Measurements from ENCODE around the gene ZBTB18.

The ZBTB18 gene

DNA sequence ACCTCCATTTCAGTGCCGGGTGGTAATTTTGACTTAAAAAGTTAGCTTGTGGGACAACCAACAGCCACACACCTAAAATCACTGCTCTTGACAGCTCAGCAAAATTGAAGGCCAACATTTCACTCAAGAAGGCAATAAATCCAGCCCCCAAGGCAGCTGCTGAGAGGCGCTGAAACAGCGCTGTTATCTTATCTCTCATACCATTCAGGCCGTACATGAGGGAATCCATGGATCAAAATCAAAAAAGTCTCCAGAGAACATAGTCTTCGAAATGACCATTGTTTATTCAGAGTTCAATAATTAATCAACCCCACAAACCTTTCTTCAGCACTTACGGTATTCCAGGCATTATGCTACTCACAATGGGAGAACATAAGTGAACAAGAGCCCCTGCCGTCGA lies 38.5 kb downstream of the ZBTB18 start:
- DNase-seq (ENCODE audit: low read depth) = no peak

DNA sequence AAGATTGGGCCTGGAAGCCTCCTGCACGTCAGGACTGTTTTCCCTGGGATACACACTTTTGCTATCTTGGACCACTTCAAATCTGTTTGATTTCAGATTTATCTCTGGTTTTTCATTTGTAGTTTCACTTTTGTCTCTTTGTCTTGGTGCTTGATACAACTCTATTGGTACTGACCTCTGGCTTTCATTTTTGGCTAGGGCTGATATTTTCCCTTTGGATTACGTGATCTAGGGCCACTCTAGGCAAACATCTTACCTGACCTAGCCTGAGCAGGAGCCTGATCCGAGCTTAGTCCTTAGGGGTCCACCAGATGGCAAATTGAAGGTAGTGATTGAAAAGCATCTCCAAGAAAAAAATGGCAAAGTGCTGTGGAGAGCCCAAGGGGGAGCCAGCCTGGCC lies 39.6 kb downstream of the ZBTB18 start:
- DNase-seq (ENCODE audit: low read depth) = no peak

DNA sequence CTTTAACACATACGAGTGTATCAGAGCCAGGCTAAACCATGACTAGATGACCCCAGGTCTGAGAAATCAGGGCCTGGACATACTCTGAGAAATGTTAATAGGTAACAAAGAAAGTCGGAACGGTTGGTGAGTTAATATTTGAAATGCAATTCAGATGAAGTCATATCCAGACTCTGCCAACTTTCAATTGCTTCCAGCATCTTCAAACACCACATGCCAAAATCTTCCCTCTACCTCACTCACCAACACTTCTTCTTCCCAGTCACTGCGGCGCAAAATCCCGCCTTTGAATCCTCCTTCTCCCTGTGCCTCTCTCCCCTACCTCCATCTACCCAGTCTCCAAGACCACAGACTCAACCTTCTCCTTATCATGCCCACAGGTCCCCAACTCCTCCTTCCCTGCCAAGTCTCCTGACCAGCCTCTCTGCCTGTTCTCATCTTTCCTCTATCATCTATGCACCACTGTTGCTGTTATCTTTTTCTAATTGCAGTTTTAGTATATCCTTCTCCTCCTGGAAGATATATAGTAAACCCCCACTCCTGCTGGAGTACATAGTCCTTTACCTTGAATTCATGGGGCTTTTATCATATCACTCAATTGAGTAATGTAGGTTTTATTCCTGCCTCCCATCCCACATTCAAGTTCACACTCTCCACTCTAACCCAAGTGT lies 41.3 kb downstream of the ZBTB18 start:
- DNase-seq (ENCODE audit: low read depth) = peak; percentile 78

DNA sequence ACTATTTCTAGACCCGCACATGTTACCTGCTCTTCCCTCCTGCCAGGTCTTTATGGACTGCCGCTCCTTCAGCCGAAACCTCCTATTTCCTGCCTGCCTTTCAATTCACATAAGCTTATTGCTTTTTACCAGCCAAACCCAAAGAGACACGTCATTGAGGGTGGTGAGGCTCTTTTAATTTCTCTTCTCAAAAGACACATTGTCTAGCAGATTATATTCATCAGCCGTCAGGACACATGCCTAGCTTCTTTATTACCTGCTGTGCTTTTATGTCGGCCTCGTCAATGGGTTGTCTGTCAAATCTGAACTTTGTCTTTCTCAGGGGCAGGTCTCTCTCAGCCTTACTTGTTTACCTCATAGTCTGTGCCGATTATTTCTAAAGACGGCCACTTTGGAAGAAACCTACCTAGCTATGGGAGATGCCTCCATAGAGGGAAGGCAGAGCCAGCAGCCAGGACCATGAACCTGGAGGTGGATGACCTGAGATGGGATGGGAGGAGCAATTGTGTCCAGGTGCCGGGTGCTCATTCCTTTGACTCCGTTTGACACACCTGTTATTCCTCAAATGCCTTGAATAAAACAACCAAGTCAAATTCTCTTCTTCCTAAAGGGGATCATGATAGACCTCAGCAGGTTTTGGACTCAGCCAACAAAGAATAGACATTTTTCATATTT lies 42.0 kb downstream of the ZBTB18 start:
- DNase-seq (ENCODE audit: low read depth) = no peak

DNA sequence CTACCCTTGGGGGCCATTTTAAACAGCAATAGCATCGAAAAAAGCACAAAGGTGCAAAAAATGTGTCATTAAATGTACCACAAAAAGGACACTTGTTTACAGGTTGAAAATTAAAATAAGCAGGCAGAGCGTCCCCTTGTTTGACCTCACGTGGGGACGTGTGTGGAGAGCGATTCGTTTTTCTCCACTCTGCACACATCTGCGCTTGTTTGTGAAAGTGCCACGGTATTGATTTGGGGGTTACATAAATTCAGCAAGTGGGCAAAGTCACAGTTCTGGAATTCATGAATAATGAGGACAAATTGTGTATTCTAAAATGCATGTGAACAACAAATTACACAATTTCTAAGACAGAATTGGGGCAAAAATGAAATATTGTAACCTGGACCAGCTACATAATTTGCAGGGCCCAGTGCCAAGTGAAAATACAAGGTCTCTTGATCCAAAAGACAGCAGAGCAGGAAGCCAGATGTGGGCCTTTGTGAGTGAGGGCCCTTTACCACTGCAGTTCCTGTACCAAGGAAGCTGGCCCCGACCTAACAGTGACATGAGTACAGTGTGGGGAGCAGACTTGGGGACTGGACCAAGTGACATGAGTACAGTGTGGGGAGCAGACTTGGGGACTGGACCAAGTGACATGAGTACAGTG lies 43.9 kb downstream of the ZBTB18 start:
- DNase-seq (ENCODE audit: low read depth) = no peak

DNA sequence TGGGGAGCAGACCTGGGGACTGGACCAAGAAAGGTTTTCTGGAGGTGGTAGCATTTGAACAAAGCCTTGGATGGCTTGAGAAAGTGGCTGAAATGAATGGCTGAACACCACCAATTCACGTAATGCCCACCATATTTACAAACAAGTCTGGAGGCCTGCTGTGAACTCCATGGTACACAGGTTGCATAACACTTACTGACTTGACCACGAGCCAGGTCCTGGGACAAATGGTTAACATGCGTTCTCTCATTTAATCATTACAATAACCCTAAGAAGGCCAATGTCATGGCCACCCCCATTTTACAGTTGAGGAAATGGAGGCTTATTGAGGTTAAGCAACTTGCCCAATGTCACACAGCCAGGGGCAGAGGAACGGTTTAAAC lies 44.4 kb downstream of the ZBTB18 start:
- DNase-seq (ENCODE audit: low read depth) = no peak

DNA sequence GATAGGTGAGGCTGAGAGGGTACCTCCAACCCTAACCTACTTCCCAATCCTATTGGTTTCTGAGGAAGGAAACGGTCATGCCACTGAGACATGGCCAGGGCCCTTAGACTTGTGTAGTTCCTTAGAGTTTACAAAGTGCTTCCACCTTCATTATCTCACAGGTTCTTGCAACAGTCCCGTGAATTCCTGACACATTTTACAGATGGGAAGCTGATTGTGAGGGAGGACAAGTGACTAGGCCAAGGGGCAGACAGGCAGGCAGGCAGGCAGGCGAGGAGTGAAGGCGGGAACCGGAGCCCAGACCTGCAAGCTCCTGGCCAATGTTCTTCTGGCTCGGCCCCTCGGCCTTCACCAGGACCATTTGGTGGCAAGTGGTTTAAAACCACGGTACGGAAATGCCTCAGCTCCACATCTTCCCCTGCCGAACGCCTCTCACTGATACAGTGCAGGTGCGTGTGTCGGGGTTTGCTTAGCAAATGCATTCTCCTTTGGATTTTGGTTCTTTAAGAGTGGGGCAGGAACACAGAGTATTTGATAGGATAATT lies 45.1 kb downstream of the ZBTB18 start:
- DNase-seq (ENCODE audit: low read depth) = no peak

DNA sequence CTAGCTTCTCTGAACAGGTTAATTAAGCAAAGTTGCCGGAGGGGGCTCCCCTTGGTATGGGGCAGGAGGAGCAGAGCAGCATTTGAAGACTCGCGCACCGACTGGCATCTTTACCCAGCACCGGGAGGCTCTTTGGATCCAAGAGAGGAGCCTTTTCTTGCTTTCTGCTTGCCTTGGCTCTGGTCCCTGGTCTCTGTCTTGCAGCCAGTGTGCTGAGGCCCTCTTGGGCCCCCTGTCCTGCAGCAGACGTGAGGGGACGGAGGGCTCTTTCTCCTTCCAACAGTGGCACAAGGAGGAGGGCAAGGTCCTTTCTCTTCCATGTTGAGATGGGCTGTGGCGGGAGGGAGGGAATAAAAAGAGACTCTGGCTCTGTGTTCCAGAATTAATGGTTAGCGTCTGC lies 45.6 kb downstream of the ZBTB18 start:
- no peak for DNase-seq (ENCODE audit: low read depth)

DNA sequence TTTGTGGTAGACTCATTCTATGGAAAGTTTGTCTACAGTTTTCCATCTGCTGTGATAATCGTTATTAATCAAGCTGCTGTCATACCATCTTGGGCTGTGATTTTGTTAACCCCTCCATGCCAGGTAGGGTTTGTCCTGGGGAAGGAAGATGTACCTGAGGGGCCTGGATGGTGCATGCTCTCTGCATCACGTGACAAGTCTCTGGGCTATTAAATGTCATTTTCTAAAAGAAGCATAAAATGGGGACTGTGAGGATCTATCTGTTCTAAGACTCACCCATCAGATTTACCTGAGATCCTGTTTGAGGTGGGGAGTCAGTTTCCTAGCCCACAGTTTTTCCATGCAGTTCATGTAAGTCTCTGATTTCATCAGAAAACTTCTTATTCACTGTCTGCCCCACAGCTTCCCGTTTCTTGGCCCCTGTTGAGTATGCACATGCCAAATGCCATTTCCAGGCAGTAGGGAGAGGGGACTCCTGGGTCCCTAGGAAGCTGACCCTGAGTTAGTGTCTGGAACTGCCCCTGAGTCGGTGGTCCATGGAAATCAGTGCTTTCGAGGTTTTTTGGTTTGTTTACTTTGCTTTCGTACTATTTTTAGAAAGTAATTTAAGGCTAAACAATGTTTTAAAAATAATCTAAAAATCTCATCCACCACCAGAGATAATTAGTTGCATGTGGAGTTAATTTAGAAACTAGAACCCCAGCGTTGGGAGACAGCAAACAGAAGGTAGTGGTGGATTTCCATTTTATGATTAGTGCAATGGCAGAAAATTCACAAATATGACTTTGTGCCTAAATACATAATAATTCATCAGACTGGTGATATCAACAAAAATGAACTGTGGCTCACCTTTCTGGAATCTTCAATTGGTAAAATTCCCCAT lies 46.7 kb downstream of the ZBTB18 start:
- peak; percentile 68 for DNase-seq (ENCODE audit: low read depth)

DNA sequence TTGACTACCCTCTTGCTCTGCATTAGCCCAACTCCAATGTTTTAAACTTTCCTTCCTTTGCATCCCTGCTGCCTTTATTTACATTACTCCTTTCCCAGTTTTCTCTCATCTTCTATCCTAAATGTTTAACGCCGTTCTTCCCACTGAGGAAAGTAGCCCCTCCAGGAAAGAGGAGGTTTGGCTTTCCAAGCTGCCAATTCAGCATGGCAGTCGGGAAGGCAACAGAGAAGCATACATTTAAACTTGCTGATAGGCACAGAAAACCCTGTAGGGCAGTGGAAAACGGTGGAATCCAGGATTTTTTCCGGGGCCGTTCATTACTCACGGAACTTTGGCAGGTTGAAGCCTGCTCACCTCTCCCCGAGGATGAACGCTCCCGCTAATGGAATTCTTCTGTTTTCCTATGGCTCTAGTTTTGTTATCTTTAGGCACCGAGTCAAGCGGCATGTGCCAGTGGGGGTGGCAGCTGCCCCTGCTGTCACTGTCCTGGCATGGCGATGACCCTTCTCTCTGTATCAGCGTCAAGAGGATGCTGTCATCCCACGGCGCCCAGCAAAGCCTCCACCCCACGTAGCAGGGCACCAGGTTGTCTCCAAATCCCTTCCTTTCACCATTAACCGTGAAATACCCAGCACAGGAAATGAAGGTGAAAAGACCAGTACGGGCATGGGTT lies 48.3 kb downstream of the ZBTB18 start:
- no peak for DNase-seq (ENCODE audit: low read depth)

DNA sequence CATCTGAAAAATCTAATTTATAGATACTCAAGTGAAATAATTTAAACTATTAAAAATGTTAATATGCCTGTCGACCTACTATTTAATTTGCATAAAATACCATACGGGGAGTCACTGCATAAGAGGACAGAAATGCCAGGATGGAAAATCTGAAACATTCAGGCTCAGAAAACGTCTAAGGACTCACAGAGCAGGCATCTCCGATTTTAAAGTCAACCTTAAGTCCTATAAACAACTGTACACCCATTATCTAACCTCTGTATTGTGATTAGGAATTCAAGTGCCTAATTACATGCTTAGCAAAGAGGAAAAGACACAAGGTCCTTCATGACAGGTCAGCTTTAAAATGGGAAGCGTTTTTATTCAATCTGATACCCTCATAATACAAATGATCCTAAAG lies 49.2 kb downstream of the ZBTB18 start:
- no peak for DNase-seq (ENCODE audit: low read depth)

DNA sequence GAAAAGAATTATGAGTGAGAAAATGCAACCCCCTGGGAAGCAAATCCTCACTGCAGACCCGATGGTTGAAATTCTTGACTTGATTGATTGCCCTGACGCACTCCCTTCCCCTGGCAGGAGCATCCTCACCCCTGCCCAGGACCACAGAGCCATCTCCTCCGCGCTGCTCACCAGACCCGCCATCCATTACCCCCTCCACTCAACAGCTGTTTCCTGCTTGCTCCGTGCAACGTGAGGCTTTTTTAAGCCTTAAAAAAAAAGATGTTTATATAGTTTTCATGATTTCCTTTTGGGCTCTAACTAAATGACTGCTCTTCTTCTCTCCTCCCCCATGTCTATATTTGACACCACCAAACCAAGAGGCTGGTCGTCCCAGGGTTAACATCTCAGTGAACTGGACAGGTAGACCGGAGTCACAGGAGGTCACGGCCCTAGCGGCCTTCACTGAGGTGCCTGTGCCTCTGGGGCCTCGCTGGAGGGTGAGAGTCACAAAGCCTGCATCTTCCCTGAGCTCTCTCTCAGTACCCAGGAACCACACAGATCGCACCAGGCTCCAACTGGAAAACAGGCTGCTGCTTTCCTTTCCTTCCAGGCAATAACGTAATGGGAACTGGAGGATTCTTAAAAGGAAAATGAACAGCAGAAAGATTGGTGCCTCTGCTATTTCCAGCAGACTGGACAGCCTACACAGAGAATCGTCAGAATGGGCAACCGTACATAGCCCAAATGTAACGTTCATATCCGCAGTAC lies 49.8 kb downstream of the ZBTB18 start:
- DNase-seq (ENCODE audit: low read depth) = peak; percentile 11

DNA sequence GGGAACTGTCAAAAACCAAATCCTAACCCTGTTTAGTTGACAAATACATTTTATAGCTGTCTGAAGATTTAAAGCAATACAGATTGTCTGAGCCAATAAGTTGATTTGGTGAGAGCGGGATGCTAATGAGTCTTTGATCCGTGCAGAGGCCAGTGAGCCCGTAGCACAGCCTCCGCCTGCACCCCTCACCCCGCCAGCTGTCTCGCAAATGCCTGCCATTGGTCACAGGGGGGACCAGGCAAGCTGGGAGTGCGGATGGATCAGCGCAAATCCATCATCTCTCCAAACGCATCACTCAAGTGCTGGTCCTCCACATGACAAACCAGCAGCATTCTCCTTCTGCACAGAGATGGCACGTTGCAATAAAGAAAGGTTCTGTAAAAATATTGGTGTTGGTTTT lies 51.0 kb downstream of the ZBTB18 start:
- DNase-seq (ENCODE audit: low read depth) = no peak

DNA sequence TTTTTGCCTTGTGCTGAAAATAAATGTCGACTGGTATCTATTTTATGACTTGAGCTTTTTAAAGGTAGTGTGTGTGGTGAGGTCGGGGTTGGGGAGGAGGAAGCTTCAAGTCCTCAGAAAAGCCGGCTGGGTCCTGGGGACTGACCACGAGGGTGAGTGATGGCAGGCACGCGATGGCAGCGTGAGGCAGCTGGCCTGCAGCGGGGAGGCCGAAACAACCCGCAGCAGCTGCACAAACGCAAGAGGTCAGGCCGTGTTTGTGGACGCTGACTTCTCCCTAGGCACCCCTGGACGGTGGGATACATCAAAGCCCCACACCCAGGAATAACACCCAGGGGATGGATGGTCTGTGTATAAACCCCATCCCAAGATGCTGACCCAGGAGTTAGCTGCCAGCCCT lies 51.4 kb downstream of the ZBTB18 start:
- no peak for DNase-seq (ENCODE audit: low read depth)

DNA sequence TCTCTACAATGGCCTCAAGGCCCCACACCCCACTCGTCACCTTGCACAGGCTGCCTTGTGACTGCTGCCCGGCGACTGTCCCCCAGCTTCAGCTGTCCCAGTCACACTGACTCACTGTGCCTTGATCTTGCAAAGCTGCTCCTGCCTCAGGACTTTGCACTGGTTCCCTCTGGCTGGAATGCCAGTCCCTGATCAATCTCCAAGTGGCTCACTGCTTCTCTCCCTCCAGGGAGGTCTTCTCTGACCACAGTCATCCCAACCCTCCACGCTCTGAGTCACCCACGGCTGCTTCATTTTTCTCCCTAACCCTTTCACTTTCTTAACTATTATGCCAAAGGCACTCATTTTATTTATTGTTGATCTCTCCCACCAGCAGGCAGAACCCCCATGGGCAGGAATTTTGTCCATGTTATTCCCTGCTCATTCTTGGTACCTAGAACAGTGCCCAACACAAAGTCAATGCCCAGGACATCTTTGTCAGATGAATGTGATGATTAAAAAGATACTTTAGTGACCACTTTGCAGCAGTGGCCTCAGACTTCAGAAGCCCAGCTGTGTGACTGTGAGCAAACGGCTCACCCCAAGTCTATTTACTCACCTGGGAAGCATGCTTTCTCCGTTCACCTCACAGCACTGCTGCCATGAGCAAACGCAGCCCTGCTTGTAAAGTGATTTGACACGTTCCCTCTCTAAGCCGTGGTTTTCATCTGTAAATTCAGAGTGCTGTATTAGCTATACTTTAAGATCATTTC lies 53.4 kb downstream of the ZBTB18 start:
- peak; percentile 98 for DNase-seq (ENCODE audit: low read depth)

DNA sequence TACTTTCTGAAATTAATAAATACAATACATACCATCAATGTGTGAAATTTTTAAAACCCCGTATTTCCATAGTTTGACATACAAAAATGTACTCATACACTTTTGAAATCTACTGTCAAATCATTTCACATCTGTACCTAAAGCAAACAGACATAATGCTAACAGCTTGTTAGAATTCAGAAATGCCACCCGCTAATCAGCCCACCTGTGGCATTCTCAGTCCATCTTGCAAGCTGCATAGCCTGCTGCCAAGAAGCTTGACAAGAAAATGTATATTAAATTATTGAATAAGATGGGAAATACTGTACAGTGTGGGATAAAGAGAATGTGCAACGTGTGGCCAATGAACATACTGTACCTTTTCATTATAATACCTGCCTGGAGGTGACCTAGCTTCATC lies 55.1 kb downstream of the ZBTB18 start:
- no peak for DNase-seq (ENCODE audit: low read depth)

Measured in EH (cell line).